ENCODE results near the gene DIO3.

Gene DIO3

GRCh38 chr14:101544550-101544949 lies 16.7 kb upstream of the DIO3 start:
- H3K9me3 ChIP-seq (ENCODE audit: control insufficient read depth, insufficient read depth, low read length): no peaks in the 10 kb centered on the region
- TF ChIP-seq EZH2phosphoT487 (IDR thresholded peaks at IDR 0.05; ENCODE audit: borderline replicate concordance, low read length): no peak
- TF ChIP-seq, protein P1, sequence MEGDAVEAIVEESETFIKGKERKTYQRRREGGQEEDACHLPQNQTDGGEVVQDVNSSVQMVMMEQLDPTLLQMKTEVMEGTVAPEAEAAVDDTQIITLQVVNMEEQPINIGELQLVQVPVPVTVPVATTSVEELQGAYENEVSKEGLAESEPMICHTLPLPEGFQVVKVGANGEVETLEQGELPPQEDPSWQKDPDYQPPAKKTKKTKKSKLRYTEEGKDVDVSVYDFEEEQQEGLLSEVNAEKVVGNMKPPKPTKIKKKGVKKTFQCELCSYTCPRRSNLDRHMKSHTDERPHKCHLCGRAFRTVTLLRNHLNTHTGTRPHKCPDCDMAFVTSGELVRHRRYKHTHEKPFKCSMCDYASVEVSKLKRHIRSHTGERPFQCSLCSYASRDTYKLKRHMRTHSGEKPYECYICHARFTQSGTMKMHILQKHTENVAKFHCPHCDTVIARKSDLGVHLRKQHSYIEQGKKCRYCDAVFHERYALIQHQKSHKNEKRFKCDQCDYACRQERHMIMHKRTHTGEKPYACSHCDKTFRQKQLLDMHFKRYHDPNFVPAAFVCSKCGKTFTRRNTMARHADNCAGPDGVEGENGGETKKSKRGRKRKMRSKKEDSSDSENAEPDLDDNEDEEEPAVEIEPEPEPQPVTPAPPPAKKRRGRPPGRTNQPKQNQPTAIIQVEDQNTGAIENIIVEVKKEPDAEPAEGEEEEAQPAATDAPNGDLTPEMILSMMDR (IDR thresholded peaks at IDR 0.05; ENCODE audit: low read depth, low read length, poor library complexity, severe bottlenecking): no peak

GRCh38 chr14:101546706-101547105 lies 14.6 kb upstream of the DIO3 start:
- Histone ChIP-seq H3K9me2 (replicated peaks; ENCODE audit: control insufficient read depth, low read length) (no peaks in the 10 kb centered on the region), H3K79me2 (ENCODE audit: control insufficient read depth, low read length) (no peaks in the 10 kb centered on the region), H4K20me1 (ENCODE audit: control insufficient read depth, insufficient read depth, low read depth, low read length) (no peaks in the 10 kb centered on the region), H3F3A (ENCODE audit: control insufficient read depth, insufficient read depth) (no peaks in the 10 kb centered on the region), H3K4me3 (ENCODE audit: low read length) (no peak overlapping the region), H3K4me2 (ENCODE audit: low read length) (no peak overlapping the region), H3K27ac (ENCODE audit: low read depth, low read length) (no peak overlapping the region), H3K4me1 (ENCODE audit: control insufficient read depth, low read length) (no peaks in the 10 kb centered on the region), H3K27me3 (ENCODE audit: control insufficient read depth, low read length) (no peaks in the 10 kb centered on the region), H3K9me3 (ENCODE audit: control insufficient read depth, insufficient read depth, low read length) (no peaks in the 10 kb centered on the region), H3K36me3 (ENCODE audit: control insufficient read depth, low read length) (no peaks in the 10 kb centered on the region)
- TF ChIP-seq, protein P1 (IDR thresholded peaks at IDR 0.05; ENCODE audit: low read depth, low read length, poor library complexity, severe bottlenecking): no peak
- no peak for TF ChIP-seq EZH2phosphoT487 (IDR thresholded peaks at IDR 0.05; ENCODE audit: borderline replicate concordance, low read length)

More at GRCh38 chr14:101544550-101544949, 16.7 kb upstream of the DIO3 start:
- H3K4me2 ChIP-seq (ENCODE audit: low read length): no peak overlapping the region
- H4K20me1 ChIP-seq (ENCODE audit: control insufficient read depth, insufficient read depth, low read depth, low read length): no peaks in the 10 kb centered on the region
- no peak overlapping the region for H3K4me3 ChIP-seq (ENCODE audit: low read length)
- no peaks in the 10 kb centered on the region for H3K4me1 ChIP-seq (ENCODE audit: control insufficient read depth, low read length)
- no peak overlapping the region for H3K27ac ChIP-seq (ENCODE audit: low read depth, low read length)
- H3F3A ChIP-seq (ENCODE audit: control insufficient read depth, insufficient read depth): no peaks in the 10 kb centered on the region
- H3K36me3 ChIP-seq (ENCODE audit: control insufficient read depth, low read length): no peaks in the 10 kb centered on the region
- H3K27me3 ChIP-seq (ENCODE audit: control insufficient read depth, low read length): no peaks in the 10 kb centered on the region
- no peaks in the 10 kb centered on the region for H3K9me2 ChIP-seq (replicated peaks; ENCODE audit: control insufficient read depth, low read length)
- H3K79me2 ChIP-seq (ENCODE audit: control insufficient read depth, low read length): no peaks in the 10 kb centered on the region

- no peaks in the 10 kb centered on the region for H3K79me2 ChIP-seq (ENCODE audit: control insufficient read depth, low read length)
- TF ChIP-seq EZH2phosphoT487 (IDR thresholded peaks at IDR 0.05; ENCODE audit: borderline replicate concordance, low read length): no peak
- TF ChIP-seq, protein P1 (IDR thresholded peaks at IDR 0.05; ENCODE audit: low read depth, low read length, poor library complexity, severe bottlenecking): no peak
- H3K4me1 ChIP-seq (ENCODE audit: control insufficient read depth, low read length): no peaks in the 10 kb centered on the region
- H3K9me3 ChIP-seq (ENCODE audit: control insufficient read depth, insufficient read depth, low read length): no peaks in the 10 kb centered on the region
- no peaks in the 10 kb centered on the region for H3K9me2 ChIP-seq (replicated peaks; ENCODE audit: control insufficient read depth, low read length)
- no peak overlapping the region for H3K4me2 ChIP-seq (ENCODE audit: low read length)
- H3K27ac ChIP-seq (ENCODE audit: low read depth, low read length): no peak overlapping the region
- H3K27me3 ChIP-seq (ENCODE audit: control insufficient read depth, low read length): no peaks in the 10 kb centered on the region
- no peaks in the 10 kb centered on the region for H3K36me3 ChIP-seq (ENCODE audit: control insufficient read depth, low read length)
- no peaks in the 10 kb centered on the region for H3F3A ChIP-seq (ENCODE audit: control insufficient read depth, insufficient read depth)
- no peak overlapping the region for H3K4me3 ChIP-seq (ENCODE audit: low read length)
- H4K20me1 ChIP-seq (ENCODE audit: control insufficient read depth, insufficient read depth, low read depth, low read length): no peaks in the 10 kb centered on the region
Observed at GRCh38 chr14:101547107-101547738, 14.1 kb upstream of the DIO3 start.
